DOHH2 (cell line): ENCODE data around the gene RNF207.

Experiments used
- CTCF ChIP-seq: fragments of 200-600 bp; sonication (generic); IDR thresholded peaks from one replicate; pipeline ENCODE4 v1.5.1; 2014; ENCODE audit warnings: antibody characterized with exemption, mild to moderate bottlenecking, low read depth, low read length; ENCODE audit not compliant: poor library complexity, severe bottlenecking
- EZH2phosphoT487 ChIP-seq: fragments of 200-600 bp; sonication (generic); IDR thresholded peaks from 2 replicates; pipeline ENCODE4 v1.6.1; 2017; ENCODE audit warnings: borderline replicate concordance, mild to moderate bottlenecking, antibody characterized with exemption, low read length, moderate library complexity, mixed read lengths

DNA sequence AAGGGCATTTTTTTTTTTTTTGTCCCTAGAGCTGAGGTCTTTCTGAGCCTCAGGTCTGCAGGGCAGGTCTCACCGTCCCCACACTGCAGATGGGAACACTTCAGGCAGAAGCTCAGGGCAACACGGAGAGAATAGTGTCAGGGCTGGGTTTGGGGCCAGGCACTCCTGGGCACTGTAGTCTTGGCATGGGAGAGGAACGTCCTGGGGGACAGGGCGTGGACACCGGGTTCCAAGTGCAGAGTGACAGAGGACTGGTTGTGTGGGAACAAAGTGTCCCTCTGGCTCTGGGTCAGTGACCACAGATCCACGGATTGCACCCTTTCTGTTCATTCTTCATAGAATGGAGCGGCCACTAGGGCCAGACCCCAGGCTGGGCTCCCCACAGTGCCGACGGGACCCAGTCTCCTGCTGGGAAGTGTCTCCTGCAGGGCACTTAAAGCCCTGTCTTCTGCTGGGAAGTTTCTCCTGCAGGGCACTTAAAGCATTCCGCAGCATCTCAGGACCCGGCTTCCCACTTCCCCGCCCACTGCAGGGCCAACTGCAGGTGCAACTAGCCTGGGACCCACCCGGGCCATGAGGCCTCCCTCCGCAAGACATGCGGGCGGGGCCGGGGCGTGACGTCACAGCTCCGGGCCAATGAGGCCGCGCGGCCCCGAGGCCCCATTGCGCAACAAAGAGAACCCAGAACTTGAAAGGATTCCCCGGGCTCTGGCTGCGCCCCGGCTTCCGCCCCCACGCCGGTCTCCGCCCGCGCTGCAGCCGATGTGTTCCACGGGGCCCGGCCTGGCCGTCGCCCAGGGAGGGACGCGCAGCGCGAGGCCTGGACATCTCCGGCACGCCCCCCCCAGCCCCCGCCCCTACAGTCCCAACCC lies 53.8 kb downstream of the RNF207 start:
- no peak for TF ChIP-seq CTCF
- no peak for TF ChIP-seq EZH2phosphoT487
